SK-N-SH (cell line): ENCODE measurements around the gene PHF21B. TPM values are rescaled to one million over a fixed set of nuclear protein-coding genes. Genes with fewer than 3 reads are reported as not detected.

Experiments used
- CTCF ChIA-PET: fragments of 300-600, 350-600 bp; formaldehyde crosslinking; extraction: SDS; loops from one replicate; lab custom pipeline; 2021; lab: Yijun Ruan, JAX
- POLR2A ChIA-PET: fragments of 350-600 bp; sonication (Branson Sonifier 250); formaldehyde crosslinking; extraction: SDS; loops from one replicate; lab custom pipeline; 2020; ENCODE audit warnings: antibody characterized with exemption, inconsistent platforms; lab: Yijun Ruan, JAX
- DNase-seq: peaks from one replicate; pipeline ENCODE4 v3.0.0; 2012
- H2AFZ ChIP-seq: fragments of 200-600 bp; sonication (generic); 2 replicates; pipeline ENCODE4 v1.8.1; 2016; ENCODE audit warnings: antibody characterized with exemption, mild to moderate bottlenecking, low read depth
- H3F3A ChIP-seq: fragments of 200-600 bp; sonication (generic); replicated peaks from 2 replicates; pipeline ENCODE3; 2016; ENCODE audit warnings: antibody characterized with exemption, mild to moderate bottlenecking; ENCODE audit not compliant: insufficient read depth
- H3K27ac ChIP-seq, 2 experiments: fragments of 200-500 bp in 1 of 2; fragments of 200-600 bp in 1 of 2; sonication (Bioruptor generic) in 1 of 2; sonication (generic), shearing (Covaris generic) in 1 of 2; 2 replicates each; pipeline versions ENCODE4 v1.5.1 to v1.6.1; 2014 to 2016; ENCODE audit warnings: low read depth in 2 of 2, inconsistent platforms in 1 of 2, low read length in 1 of 2, mild to moderate bottlenecking in 1 of 2, mixed read lengths in 1 of 2
- H3K27me3 ChIP-seq: fragments of 200-600 bp; sonication (generic), shearing (Covaris generic); 2 replicates; pipeline ENCODE4 v1.6.1; 2016; ENCODE audit warnings: mixed run types; ENCODE audit not compliant: insufficient read depth
- H3K36me3 ChIP-seq, 2 experiments: fragments of 200-500 bp in 1 of 2; fragments of 200-600 bp in 1 of 2; sonication (Bioruptor generic) in 1 of 2; sonication (generic) in 1 of 2; replicated peaks in 1 of 2; 2 replicates each; pipeline versions ENCODE3 to v1.5.1; 2014 to 2016; ENCODE audit warnings: low read length in 1 of 2, mild to moderate bottlenecking in 1 of 2; ENCODE audit not compliant: insufficient read depth in 2 of 2, control insufficient read depth in 1 of 2
- H3K4me1 ChIP-seq, 2 experiments: fragments of 200-500 bp in 1 of 2; fragments of 200-600 bp in 1 of 2; sonication (Bioruptor generic) in 1 of 2; sonication (generic), shearing (Covaris generic) in 1 of 2; 2 replicates each; pipeline versions ENCODE4 v1.5.1 to v1.6.1; 2014 to 2016; ENCODE audit warnings: low read depth in 1 of 2, low read length in 1 of 2, mixed run types in 1 of 2; ENCODE audit not compliant: insufficient read depth in 2 of 2, control insufficient read depth in 1 of 2
- H3K4me2 ChIP-seq: fragments of 200-600 bp; sonication (generic), shearing (Covaris generic); 2 replicates; pipeline ENCODE4 v1.6.1; 2017; ENCODE audit warnings: mixed run types
- H3K4me3 ChIP-seq, 2 experiments: fragments of 200-500 bp in 1 of 2; fragments of 200-600 bp in 1 of 2; sonication (Bioruptor generic) in 1 of 2; sonication (generic), shearing (Covaris generic) in 1 of 2; 2 replicates each; pipeline versions ENCODE4 v1.5.1 to v1.8.1; 2014 to 2016; ENCODE audit warnings: low read depth in 2 of 2, inconsistent platforms in 1 of 2, low read length in 1 of 2, mild to moderate bottlenecking in 1 of 2, mixed read lengths in 1 of 2, moderate library complexity in 1 of 2
- H3K79me2 ChIP-seq: fragments of 200-600 bp; sonication (generic); 2 replicates; pipeline ENCODE4 v1.8.1; 2017; ENCODE audit warnings: mild to moderate bottlenecking; ENCODE audit not compliant: insufficient read depth
- H3K9ac ChIP-seq: fragments of 200-600 bp; sonication (generic); 2 replicates; pipeline ENCODE4 v1.6.1; 2017; ENCODE audit warnings: mixed run types
- H3K9me2 ChIP-seq: fragments of 200-600 bp; sonication (generic); 2 replicates; pipeline ENCODE4 v1.6.1; 2017; ENCODE audit warnings: mixed run types
- H3K9me3 ChIP-seq: fragments of 200-600 bp; sonication (generic); 2 replicates; pipeline ENCODE4 v1.6.1; 2017; ENCODE audit warnings: mixed run types, mild to moderate bottlenecking, moderate library complexity
- H4K20me1 ChIP-seq: fragments of 200-600 bp; sonication (generic); 2 replicates; pipeline ENCODE4 v1.6.1; 2017; ENCODE audit warnings: mild to moderate bottlenecking, mixed run types; ENCODE audit not compliant: insufficient read depth
- ELF1 ChIP-seq: IDR thresholded peaks from 2 replicates; pipeline ENCODE4 v1.4.0; 2012
- EP300 ChIP-seq, 2 experiments: IDR thresholded peaks; 2 replicates each; pipeline versions ENCODE4 v1.4.0 to v1.6.1; 2012; ENCODE audit warnings: borderline replicate concordance in 1 of 2, low read depth in 1 of 2, low read length in 1 of 2
- FOSL2 ChIP-seq: IDR thresholded peaks from 2 replicates; pipeline ENCODE4 v1.4.0; 2012; ENCODE audit warnings: low read depth, mild to moderate bottlenecking, moderate library complexity, borderline replicate concordance
- FOXJ3 ChIP-seq: sonication (generic); formaldehyde crosslinking; IDR thresholded peaks from 2 replicates; pipeline ENCODE4 v1.5.1; 2020; ENCODE audit warnings: mild to moderate bottlenecking, missing genetic modification reagents
- GABPA ChIP-seq: IDR thresholded peaks from 2 replicates; pipeline ENCODE4 v1.4.0; 2012; ENCODE audit warnings: low read depth, mild to moderate bottlenecking
- JUND ChIP-seq: IDR thresholded peaks from 2 replicates; pipeline ENCODE4 v1.4.0; 2012
- NFIC ChIP-seq: IDR thresholded peaks from 2 replicates; pipeline ENCODE4 v1.4.0; 2012; ENCODE audit warnings: borderline replicate concordance
- RAD21 ChIP-seq: IDR thresholded peaks from 2 replicates; pipeline ENCODE4 v1.6.1; 2012; ENCODE audit warnings: mild to moderate bottlenecking, low read length
- RCOR1 ChIP-seq: fragments of 150-350 bp; IDR thresholded peaks from 2 replicates; pipeline ENCODE4 v1.6.1; 2017; ENCODE audit warnings: antibody characterized with exemption, low read length
- RXRA ChIP-seq: IDR thresholded peaks from 2 replicates; pipeline ENCODE4 v1.4.0; 2012; ENCODE audit warnings: low read depth, mild to moderate bottlenecking, borderline replicate concordance
- SIN3A ChIP-seq: IDR thresholded peaks from 2 replicates; pipeline ENCODE4 v1.6.1; 2012; ENCODE audit warnings: low read depth, mild to moderate bottlenecking, low read length, moderate library complexity, borderline replicate concordance
- SMC3 ChIP-seq: IDR thresholded peaks from 2 replicates; pipeline ENCODE4 v1.6.1; 2012; ENCODE audit warnings: low read depth, low read length, improper control_type of control experiment
- TAF1 ChIP-seq: IDR thresholded peaks from 2 replicates; pipeline ENCODE4 v1.6.1; 2012; ENCODE audit warnings: low read depth, mild to moderate bottlenecking, low read length, moderate library complexity, borderline replicate concordance
- TCF12 ChIP-seq: IDR thresholded peaks from 2 replicates; pipeline ENCODE4 v1.4.0; 2012
- TEAD4 ChIP-seq: IDR thresholded peaks from 2 replicates; pipeline ENCODE4 v1.4.0; 2012; ENCODE audit warnings: mild to moderate bottlenecking, borderline replicate concordance; ENCODE audit not compliant: insufficient read depth
- WGBS: methylation state at CpG from one replicate; pipeline ENCODE4 v1.1.6; 2017; ENCODE audit warnings: low lambda C conversion rate; 5-methylcytosine and 5-hydroxymethylcytosine counted together
- polyA plus RNA-seq, 3 experiments: library from polyadenylated mRNA; depleted of rRNA; stranded (reverse); fragments of >200 nt; gene quantifications; 2 replicates each; pipeline ENCODE4 v1.2.3, GENCODE V29; 2012
- TF ChIP-seq, protein P1 (sequence below): IDR thresholded peaks from 2 replicates; pipeline ENCODE4 v1.4.0; 2012; ENCODE audit warnings: low read depth, borderline replicate concordance
- TF ChIP-seq, protein P2 (sequence below): IDR thresholded peaks from 2 replicates; pipeline ENCODE4 v1.6.1; 2012; ENCODE audit warnings: mild to moderate bottlenecking, low read depth, low read length, moderate library complexity
- TF ChIP-seq, protein P3 (sequence below): IDR thresholded peaks from 2 replicates; pipeline ENCODE4; 2012
- TF ChIP-seq, protein P4 (sequence below): fragments of 150-350 bp; IDR thresholded peaks from 2 replicates; pipeline ENCODE4 v1.6.1; 2017; ENCODE audit warnings: antibody characterized with exemption, low read length, low read depth, borderline replicate concordance

The PHF21B gene
- polyA plus RNA-seq, 1 of the 3 experiments (the other 2 are of a cell fraction): 0.76 TPM

DNA sequence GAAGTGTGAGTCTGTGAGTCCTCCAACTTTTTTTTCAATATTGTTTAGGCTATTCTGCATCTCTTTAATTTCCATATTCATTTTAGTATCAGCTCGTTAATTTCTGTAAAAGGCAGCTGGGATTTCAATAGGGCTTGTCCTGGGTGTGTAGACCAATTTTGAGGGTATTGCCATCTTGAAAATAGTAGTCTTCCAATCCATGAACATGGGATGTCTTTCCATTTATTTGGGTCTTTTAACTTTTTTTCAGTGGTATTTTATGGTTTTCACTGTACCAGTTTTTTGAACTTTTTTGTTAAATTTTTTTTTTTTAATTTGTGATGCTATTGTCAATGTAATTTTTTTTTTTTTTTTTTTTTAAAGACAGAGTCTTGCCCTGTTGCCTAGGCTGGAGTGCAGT lies 177.9 kb downstream of the PHF21B start:
- 7% methylated on average over 1 of the region's 1 CpG for WGBS
- POLR2A ChIA-PET: no interaction called here
- Histone ChIP-seq H2AFZ (no peak overlapping the region), H3K4me2 (no peak overlapping the region), H4K20me1 (no peaks in the 10 kb centered on the region), H3K4me3 (no peak overlapping the region), H3K9me2 (no peaks in the 10 kb centered on the region), H3K27ac (no peak overlapping the region), H3K27me3 (no peaks in the 10 kb centered on the region), H3K9ac (no peak overlapping the region), H3K36me3 (no peaks in the 10 kb centered on the region), H3K9me3 (no peaks in the 10 kb centered on the region), H3K4me1 (peaks cover 0 to 4% of the 10 kb centered on the region in 2 experiments; a peak in 1 of 4 replicates), H3F3A (no peaks in the 10 kb centered on the region), H3K79me2 (no peaks in the 10 kb centered on the region)
- DNase-seq: no peak
- CTCF ChIA-PET: interaction anchor here (2.4 kb wide), 1 partner anchor 11 kb away, joined by 9 read pairs; no protein-coding TSS in a partner anchor
- TF ChIP-seq TCF12 (no peak), EP300 (IDR thresholded peaks at IDR 0.05; ENCODE audit: borderline replicate concordance in 1 of 2, low read depth in 1 of 2, low read length in 1 of 2) (no peak), JUND (no peak), RXRA (no peak), TEAD4 (no peak), RAD21 (no peak), FOSL2 (no peak), SMC3 (no peak), NFIC (no peak), GABPA (no peak), FOXJ3 (CRISPR knock-in tag) (no peak), TAF1 (no peak), ELF1 (no peak), SIN3A (no peak), RCOR1 (no peak)
- TF ChIP-seq, protein P1, sequence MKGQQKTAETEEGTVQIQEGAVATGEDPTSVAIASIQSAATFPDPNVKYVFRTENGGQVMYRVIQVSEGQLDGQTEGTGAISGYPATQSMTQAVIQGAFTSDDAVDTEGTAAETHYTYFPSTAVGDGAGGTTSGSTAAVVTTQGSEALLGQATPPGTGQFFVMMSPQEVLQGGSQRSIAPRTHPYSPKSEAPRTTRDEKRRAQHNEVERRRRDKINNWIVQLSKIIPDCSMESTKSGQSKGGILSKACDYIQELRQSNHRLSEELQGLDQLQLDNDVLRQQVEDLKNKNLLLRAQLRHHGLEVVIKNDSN: no peak
- TF ChIP-seq, protein P2, sequence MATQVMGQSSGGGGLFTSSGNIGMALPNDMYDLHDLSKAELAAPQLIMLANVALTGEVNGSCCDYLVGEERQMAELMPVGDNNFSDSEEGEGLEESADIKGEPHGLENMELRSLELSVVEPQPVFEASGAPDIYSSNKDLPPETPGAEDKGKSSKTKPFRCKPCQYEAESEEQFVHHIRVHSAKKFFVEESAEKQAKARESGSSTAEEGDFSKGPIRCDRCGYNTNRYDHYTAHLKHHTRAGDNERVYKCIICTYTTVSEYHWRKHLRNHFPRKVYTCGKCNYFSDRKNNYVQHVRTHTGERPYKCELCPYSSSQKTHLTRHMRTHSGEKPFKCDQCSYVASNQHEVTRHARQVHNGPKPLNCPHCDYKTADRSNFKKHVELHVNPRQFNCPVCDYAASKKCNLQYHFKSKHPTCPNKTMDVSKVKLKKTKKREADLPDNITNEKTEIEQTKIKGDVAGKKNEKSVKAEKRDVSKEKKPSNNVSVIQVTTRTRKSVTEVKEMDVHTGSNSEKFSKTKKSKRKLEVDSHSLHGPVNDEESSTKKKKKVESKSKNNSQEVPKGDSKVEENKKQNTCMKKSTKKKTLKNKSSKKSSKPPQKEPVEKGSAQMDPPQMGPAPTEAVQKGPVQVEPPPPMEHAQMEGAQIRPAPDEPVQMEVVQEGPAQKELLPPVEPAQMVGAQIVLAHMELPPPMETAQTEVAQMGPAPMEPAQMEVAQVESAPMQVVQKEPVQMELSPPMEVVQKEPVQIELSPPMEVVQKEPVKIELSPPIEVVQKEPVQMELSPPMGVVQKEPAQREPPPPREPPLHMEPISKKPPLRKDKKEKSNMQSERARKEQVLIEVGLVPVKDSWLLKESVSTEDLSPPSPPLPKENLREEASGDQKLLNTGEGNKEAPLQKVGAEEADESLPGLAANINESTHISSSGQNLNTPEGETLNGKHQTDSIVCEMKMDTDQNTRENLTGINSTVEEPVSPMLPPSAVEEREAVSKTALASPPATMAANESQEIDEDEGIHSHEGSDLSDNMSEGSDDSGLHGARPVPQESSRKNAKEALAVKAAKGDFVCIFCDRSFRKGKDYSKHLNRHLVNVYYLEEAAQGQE: no peak
- TF ChIP-seq, protein P3, sequence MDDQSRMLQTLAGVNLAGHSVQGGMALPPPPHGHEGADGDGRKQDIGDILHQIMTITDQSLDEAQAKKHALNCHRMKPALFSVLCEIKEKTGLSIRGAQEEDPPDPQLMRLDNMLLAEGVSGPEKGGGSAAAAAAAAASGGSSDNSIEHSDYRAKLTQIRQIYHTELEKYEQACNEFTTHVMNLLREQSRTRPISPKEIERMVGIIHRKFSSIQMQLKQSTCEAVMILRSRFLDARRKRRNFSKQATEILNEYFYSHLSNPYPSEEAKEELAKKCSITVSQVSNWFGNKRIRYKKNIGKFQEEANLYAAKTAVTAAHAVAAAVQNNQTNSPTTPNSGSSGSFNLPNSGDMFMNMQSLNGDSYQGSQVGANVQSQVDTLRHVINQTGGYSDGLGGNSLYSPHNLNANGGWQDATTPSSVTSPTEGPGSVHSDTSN: no peak
- TF ChIP-seq, protein P4, sequence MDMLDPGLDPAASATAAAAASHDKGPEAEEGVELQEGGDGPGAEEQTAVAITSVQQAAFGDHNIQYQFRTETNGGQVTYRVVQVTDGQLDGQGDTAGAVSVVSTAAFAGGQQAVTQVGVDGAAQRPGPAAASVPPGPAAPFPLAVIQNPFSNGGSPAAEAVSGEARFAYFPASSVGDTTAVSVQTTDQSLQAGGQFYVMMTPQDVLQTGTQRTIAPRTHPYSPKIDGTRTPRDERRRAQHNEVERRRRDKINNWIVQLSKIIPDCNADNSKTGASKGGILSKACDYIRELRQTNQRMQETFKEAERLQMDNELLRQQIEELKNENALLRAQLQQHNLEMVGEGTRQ: no peak

Other genes starting within 250 kb of the PHF21B start
- 4.7 and 7.3 TPM in 2 replicates for gene NUP50, start 153.9 kb upstream of the PHF21B start, polyA plus RNA-seq (2012; rRNA removed)
- gene KIAA0930, start 230.9 kb upstream of the PHF21B start, polyA plus RNA-seq (2012; rRNA removed): 55.9 and 80.8 TPM in 2 replicates